Neural progenitor cell (in vitro differentiated cells): ENCODE results near the gene RNF220.

Source experiments
- EZH2 ChIP-seq: fragments of 200-600 bp; sonication (generic); IDR thresholded peaks from 2 replicates; pipeline ENCODE4 v1.6.1; 2017; ENCODE audit warnings: antibody characterized with exemption, mild to moderate bottlenecking, moderate library complexity
- EZH2phosphoT487 ChIP-seq: fragments of 200-600 bp; sonication (generic); IDR thresholded peaks from 2 replicates; pipeline ENCODE4 v1.6.1; 2017; ENCODE audit warnings: antibody characterized with exemption
- TF ChIP-seq, protein P1 (sequence below): fragments of 200-600 bp; sonication (generic); IDR thresholded peaks from 2 replicates; pipeline ENCODE4 v1.5.1; 2017; ENCODE audit warnings: antibody characterized with exemption, mild to moderate bottlenecking

DNA sequence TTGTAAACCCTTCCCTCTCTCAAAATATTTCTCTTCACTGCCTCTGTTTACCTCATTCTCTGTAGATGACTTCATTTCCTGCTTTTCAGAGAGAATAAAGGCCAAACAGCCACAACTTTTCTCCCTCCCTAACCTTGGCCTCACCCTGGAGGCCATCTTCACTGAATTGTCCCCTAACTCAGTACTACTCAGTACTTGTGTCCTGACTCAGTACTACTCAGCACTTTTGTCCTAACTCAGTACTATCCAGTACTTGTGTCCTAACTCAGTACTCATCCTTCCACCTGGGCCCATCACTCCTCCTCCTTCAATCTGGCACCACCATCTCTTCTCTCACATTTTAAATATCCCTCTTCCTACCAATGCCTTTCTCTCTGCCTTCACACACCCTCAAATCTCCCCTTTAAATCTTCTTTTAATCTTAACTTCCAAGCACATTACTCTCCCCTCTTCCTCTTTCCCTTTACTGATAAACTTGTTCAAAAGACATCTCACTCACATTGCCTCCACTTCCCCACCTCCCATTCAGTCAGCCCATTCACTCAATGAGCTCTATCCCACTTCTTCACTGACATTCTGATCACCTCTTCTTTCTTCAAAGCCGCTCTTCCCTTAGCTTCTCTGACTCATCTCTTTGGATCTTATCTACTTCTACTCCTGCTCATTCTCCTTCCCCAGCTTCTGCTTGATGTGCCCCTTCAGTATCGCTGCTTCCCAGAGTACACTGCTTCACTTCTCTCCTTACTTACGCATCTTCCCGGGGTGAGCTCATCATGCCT lies 121.4 kb downstream of the RNF220 start:
- TF ChIP-seq, protein P1, sequence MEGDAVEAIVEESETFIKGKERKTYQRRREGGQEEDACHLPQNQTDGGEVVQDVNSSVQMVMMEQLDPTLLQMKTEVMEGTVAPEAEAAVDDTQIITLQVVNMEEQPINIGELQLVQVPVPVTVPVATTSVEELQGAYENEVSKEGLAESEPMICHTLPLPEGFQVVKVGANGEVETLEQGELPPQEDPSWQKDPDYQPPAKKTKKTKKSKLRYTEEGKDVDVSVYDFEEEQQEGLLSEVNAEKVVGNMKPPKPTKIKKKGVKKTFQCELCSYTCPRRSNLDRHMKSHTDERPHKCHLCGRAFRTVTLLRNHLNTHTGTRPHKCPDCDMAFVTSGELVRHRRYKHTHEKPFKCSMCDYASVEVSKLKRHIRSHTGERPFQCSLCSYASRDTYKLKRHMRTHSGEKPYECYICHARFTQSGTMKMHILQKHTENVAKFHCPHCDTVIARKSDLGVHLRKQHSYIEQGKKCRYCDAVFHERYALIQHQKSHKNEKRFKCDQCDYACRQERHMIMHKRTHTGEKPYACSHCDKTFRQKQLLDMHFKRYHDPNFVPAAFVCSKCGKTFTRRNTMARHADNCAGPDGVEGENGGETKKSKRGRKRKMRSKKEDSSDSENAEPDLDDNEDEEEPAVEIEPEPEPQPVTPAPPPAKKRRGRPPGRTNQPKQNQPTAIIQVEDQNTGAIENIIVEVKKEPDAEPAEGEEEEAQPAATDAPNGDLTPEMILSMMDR = no peak
- TF ChIP-seq EZH2 = no peak
- no peak for TF ChIP-seq EZH2phosphoT487
